A549 (cell line): Measurements from ENCODE around the gene CPAMD8.

Experiments used
- E2F6 ChIP-seq: IDR thresholded peaks from 2 replicates; pipeline ENCODE4 v1.6.1; 2012; ENCODE audit warnings: low read depth, borderline replicate concordance
- POLR2A ChIP-seq: IDR thresholded peaks from 2 replicates; pipeline ENCODE4 v1.6.1; 2012; ENCODE audit warnings: mild to moderate bottlenecking, low read length
- RCOR1 ChIP-seq: fragments of 150-350 bp; IDR thresholded peaks from 2 replicates; pipeline ENCODE4 v1.6.1; 2014; ENCODE audit warnings: antibody characterized with exemption, low read length, low read depth
- SMC3 ChIP-seq: fragments of >200 bp; sonication (Bioruptor Twin); formaldehyde crosslinking; IDR thresholded peaks from 3 replicates; pipeline ENCODE4 v1.6.1; 2018; ENCODE audit warnings: inconsistent platforms
- ZSCAN20 ChIP-seq: fragments of 250-450 bp; sonication (Bioruptor Pico); IDR thresholded peaks from 2 replicates; pipeline ENCODE4 v1.8.0; 2022; ENCODE audit warnings: mild to moderate bottlenecking, moderate library complexity
- TF ChIP-seq, protein P1 (sequence below): fragments of >200 bp; sonication (Bioruptor Twin); formaldehyde crosslinking; IDR thresholded peaks from 3 replicates; pipeline ENCODE4 v1.5.1; 2016

- TF ChIP-seq ZSCAN20 (CRISPR knock-in tag) (no peak), RCOR1 (no peak), SMC3 (no peak), E2F6 (no peak), POLR2A (no peak)
- TF ChIP-seq, protein P1, sequence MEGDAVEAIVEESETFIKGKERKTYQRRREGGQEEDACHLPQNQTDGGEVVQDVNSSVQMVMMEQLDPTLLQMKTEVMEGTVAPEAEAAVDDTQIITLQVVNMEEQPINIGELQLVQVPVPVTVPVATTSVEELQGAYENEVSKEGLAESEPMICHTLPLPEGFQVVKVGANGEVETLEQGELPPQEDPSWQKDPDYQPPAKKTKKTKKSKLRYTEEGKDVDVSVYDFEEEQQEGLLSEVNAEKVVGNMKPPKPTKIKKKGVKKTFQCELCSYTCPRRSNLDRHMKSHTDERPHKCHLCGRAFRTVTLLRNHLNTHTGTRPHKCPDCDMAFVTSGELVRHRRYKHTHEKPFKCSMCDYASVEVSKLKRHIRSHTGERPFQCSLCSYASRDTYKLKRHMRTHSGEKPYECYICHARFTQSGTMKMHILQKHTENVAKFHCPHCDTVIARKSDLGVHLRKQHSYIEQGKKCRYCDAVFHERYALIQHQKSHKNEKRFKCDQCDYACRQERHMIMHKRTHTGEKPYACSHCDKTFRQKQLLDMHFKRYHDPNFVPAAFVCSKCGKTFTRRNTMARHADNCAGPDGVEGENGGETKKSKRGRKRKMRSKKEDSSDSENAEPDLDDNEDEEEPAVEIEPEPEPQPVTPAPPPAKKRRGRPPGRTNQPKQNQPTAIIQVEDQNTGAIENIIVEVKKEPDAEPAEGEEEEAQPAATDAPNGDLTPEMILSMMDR: no peak
These were observed 11.4 kb upstream of the CPAMD8 start for GRCh38 chr19:17037966-17038500.
